ENCODE data around the gene NUPR2. TPM values are rescaled to one million over a fixed set of nuclear protein-coding genes. Genes with fewer than 3 reads are reported as not detected.
A peak's percentile ranks its signal among the peaks of the same experiment; 100 is the strongest.

NUPR2 gene
- total and polyA plus RNA-seq, 9 of the 15 experiments (the other 6 are each of a cell fraction or from before 2014, with no cell fraction given), result not detected

GRCh38 chr7:56081626-56082340 is 34.4 kb downstream of the NUPR2 start:
- DNase-seq (ENCODE audit: extremely low read depth in 1 of 4, low spot score in 3 of 4), result no peak
- no peak for ATAC-seq

More at GRCh38 chr7:56081626-56082340, 34.4 kb downstream of the NUPR2 start:
- Histone ChIP-seq H3K4me1 (replicated peaks in 1 of 2; ENCODE audit: control insufficient read depth in 2 of 2, insufficient read depth in 2 of 2, low read length in 2 of 2) (peaks cover 0 to 9% of the 10 kb centered on the region in 2 experiments; a peak in 2 of 5 replicates), H3K9ac (ENCODE audit: insufficient read depth in 1 of 2, low read depth in 2 of 2, low read length in 2 of 2) (no peak overlapping the region), H3K27me3 (ENCODE audit: control insufficient read depth in 2 of 2, insufficient read depth in 2 of 2, low read length in 2 of 2) (no peaks in the 10 kb centered on the region), H3K4me2 (ENCODE audit: insufficient read depth, low read length) (no peak overlapping the region), H3K36me3 (ENCODE audit: control insufficient read depth, insufficient read depth, low read length) (peaks cover 29% of the 10 kb centered on the region; the same call in 1 of the 3 replicates), H3K9me1 (ENCODE audit: control insufficient read depth, insufficient read depth, low read length) (no peaks in the 10 kb centered on the region), H3K27ac (ENCODE audit: extremely low read depth, low read depth, low read length) (no peak overlapping the region), H3K4me3 (no peak overlapping the region), H2AFZ (ENCODE audit: low read depth, low read length) (no peak overlapping the region), H4K20me1 (replicated peaks; ENCODE audit: control insufficient read depth, insufficient read depth, low read length) (no peaks in the 10 kb centered on the region), H3K9me3 (replicated peaks; ENCODE audit: control insufficient read depth, insufficient read depth, low read depth, low read length) (no peaks in the 10 kb centered on the region), H3K79me2 (ENCODE audit: control insufficient read depth, insufficient read depth, low read length) (no peaks in the 10 kb centered on the region)
- TF ChIP-seq NFXL1 (CRISPR knock-in tag; IDR thresholded peaks at IDR 0.05) (no peak), CBX1 (IDR thresholded peaks at IDR 0.05; ENCODE audit: low read depth) (no peak), MLX (CRISPR knock-in tag; conservative IDR thresholded peaks at IDR 0.05) (no peak), ZNF445 (CRISPR knock-in tag; IDR thresholded peaks at IDR 0.05; ENCODE audit: low read depth) (no peak), U2AF1 (optimal IDR thresholded peaks at IDR 0.05; ENCODE audit: low read depth, low read length) (no peak), RBFOX2 (IDR thresholded peaks at IDR 0.05; ENCODE audit: low read depth, low read length) (peak; percentile 24; the same call in 1 of the 2 replicates), BDP1 (IDR thresholded peaks at IDR 0.05; ENCODE audit: insufficient read depth, insufficient read length) (no peak), PPARD (CRISPR knock-in tag; IDR thresholded peaks at IDR 0.05) (no peak), POLR2G (IDR thresholded peaks at IDR 0.05; ENCODE audit: low read depth, low read length) (peak; percentile 22; the same call in 1 of the 2 replicates), SNIP1 (IDR thresholded peaks at IDR 0.05; ENCODE audit: low read depth) (no peak)
- TF ChIP-seq, protein P1, sequence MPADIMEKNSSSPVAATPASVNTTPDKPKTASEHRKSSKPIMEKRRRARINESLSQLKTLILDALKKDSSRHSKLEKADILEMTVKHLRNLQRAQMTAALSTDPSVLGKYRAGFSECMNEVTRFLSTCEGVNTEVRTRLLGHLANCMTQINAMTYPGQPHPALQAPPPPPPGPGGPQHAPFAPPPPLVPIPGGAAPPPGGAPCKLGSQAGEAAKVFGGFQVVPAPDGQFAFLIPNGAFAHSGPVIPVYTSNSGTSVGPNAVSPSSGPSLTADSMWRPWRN (IDR thresholded peaks at IDR 0.05; ENCODE audit: low read depth), result no peak
- TF ChIP-seq, protein P2, sequence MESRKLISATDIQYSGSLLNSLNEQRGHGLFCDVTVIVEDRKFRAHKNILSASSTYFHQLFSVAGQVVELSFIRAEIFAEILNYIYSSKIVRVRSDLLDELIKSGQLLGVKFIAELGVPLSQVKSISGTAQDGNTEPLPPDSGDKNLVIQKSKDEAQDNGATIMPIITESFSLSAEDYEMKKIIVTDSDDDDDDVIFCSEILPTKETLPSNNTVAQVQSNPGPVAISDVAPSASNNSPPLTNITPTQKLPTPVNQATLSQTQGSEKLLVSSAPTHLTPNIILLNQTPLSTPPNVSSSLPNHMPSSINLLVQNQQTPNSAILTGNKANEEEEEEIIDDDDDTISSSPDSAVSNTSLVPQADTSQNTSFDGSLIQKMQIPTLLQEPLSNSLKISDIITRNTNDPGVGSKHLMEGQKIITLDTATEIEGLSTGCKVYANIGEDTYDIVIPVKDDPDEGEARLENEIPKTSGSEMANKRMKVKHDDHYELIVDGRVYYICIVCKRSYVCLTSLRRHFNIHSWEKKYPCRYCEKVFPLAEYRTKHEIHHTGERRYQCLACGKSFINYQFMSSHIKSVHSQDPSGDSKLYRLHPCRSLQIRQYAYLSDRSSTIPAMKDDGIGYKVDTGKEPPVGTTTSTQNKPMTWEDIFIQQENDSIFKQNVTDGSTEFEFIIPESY (CRISPR knock-in tag; IDR thresholded peaks at IDR 0.05), result peak; percentile 26; the same call in 1 of the 2 replicates
- BruUV-seq (replicated peaks), result no TSS peak
- CTCF ChIA-PET (ENCODE audit: low intra/inter-chr PET ratio), result no interaction called here
- POLR2A ChIA-PET, result interaction anchor here (2.5 kb wide), 1 partner anchor 11 kb away, joined by 16 read pairs; the partner anchor contains the start of gene PHKG1
- intact Hi-C loops (cut with micrococcal nuclease) (no loop called here), in situ Hi-C loops (cut with MboI) (no loop called here)
- WGBS (ENCODE audit: insufficient coverage, low coverage, missing lambda C conversion rate), result 88% methylated on average over 17 of the region's 29 CpGs
- FAIRE-seq, result no peak
